BLaER1 (cell line): ENCODE data around the gene LMNTD1.
"Not testable (repeated sequence)": the region's sequence is repeated elsewhere in the genome, so short reads cannot be mapped to it uniquely, and the experiment has no call there.

Experiments
- H3K27ac ChIP-seq: shearing (Covaris generic); formaldehyde crosslinking; 2 replicates; pipeline ENCODE4 v1.8.1; 2022
- H3K27me3 ChIP-seq: shearing (Covaris generic); formaldehyde crosslinking; 2 replicates; pipeline ENCODE4 v1.8.1; 2022
- H3K36me3 ChIP-seq: shearing (Covaris generic); formaldehyde crosslinking; 2 replicates; pipeline ENCODE4 v1.8.1; 2022
- H3K4me1 ChIP-seq: shearing (Covaris generic); formaldehyde crosslinking; 2 replicates; pipeline ENCODE4 v1.8.1; 2022
- H3K4me2 ChIP-seq: shearing (Covaris generic); formaldehyde crosslinking; 2 replicates; pipeline ENCODE4 v1.8.1; 2022
- H3K4me3 ChIP-seq: shearing (Covaris generic); formaldehyde crosslinking; 2 replicates; pipeline ENCODE4 v1.8.1; 2022
- H3K9ac ChIP-seq: shearing (Covaris generic); formaldehyde crosslinking; 2 replicates; pipeline ENCODE4 v1.8.1; 2022
- H3K9me3 ChIP-seq: shearing (Covaris generic); formaldehyde crosslinking; 2 replicates; pipeline ENCODE4 v1.8.1; 2022
- H4K20me1 ChIP-seq: shearing (Covaris generic); formaldehyde crosslinking; 2 replicates; pipeline ENCODE4 v1.8.1; 2022
- Cebpa-rat ChIP-seq: shearing (Covaris generic); IDR thresholded peaks from 2 replicates; pipeline ENCODE4 v1.8.1; 2022

Gene LMNTD1

GRCh38 chr12:25495331-25496097, 57.6 kb downstream of the LMNTD1 start:
- Histone ChIP-seq H3K9me3 (peaks cover 16% of the 10 kb centered on the region), H4K20me1 (no peaks in the 10 kb centered on the region), H3K4me2 (no peak overlapping the region), H3K27me3 (no peaks in the 10 kb centered on the region), H3K27ac (no peak overlapping the region), H3K4me1 (no peaks in the 10 kb centered on the region), H3K36me3 (no peaks in the 10 kb centered on the region), H3K9ac (no peak overlapping the region), H3K4me3 (no peak overlapping the region)
- no peak for TF ChIP-seq Cebpa-rat

GRCh38 chr12:25494926-25495325, 58.2 kb downstream of the LMNTD1 start:
- Histone ChIP-seq H3K27me3 (no peaks in the 10 kb centered on the region), H3K9ac (no peak overlapping the region), H3K4me3 (no peak overlapping the region), H3K4me2 (no peak overlapping the region), H4K20me1 (no peaks in the 10 kb centered on the region), H3K27ac (no peak overlapping the region), H3K4me1 (no peaks in the 10 kb centered on the region), H3K36me3 (no peaks in the 10 kb centered on the region), H3K9me3 (peaks cover 16% of the 10 kb centered on the region)
- TF ChIP-seq Cebpa-rat, result no peak

GRCh38 chr12:25493682-25494081, 59.4 kb downstream of the LMNTD1 start:
- Histone ChIP-seq H3K9me3 (peaks cover 15% of the 10 kb centered on the region), H3K4me2 (no peak overlapping the region), H3K4me1 (no peaks in the 10 kb centered on the region), H3K9ac (no peak overlapping the region), H3K36me3 (no peaks in the 10 kb centered on the region), H3K27ac (no peak overlapping the region), H3K4me3 (no peak overlapping the region), H4K20me1 (no peaks in the 10 kb centered on the region), H3K27me3 (no peaks in the 10 kb centered on the region)
- TF ChIP-seq Cebpa-rat, result no peak

GRCh38 chr12:25491396-25492325, 61.4 kb downstream of the LMNTD1 start:
- Histone ChIP-seq H3K9me3 (no peaks in the 10 kb centered on the region), H3K4me3 (no peak overlapping the region), H3K4me2 (no peak overlapping the region), H3K27me3 (no peaks in the 10 kb centered on the region), H3K4me1 (no peaks in the 10 kb centered on the region), H3K9ac (no peak overlapping the region), H3K27ac (no peak overlapping the region), H3K36me3 (no peaks in the 10 kb centered on the region), H4K20me1 (no peaks in the 10 kb centered on the region)
- no peak for TF ChIP-seq Cebpa-rat

GRCh38 chr12:25488956-25489870, 63.9 kb downstream of the LMNTD1 start:
- not testable (repeated sequence) for H3K4me3 ChIP-seq, H3K9ac ChIP-seq, H4K20me1 ChIP-seq, H3K27me3 ChIP-seq, H3K4me1 ChIP-seq, H3K27ac ChIP-seq, H3K36me3 ChIP-seq, H3K9me3 ChIP-seq, H3K4me2 ChIP-seq

GRCh38 chr12:25482625-25483024, 70.5 kb downstream of the LMNTD1 start:
- H3K27ac ChIP-seq, result no peak overlapping the region
- no peaks in the 10 kb centered on the region for H3K27me3 ChIP-seq
- no peaks in the 10 kb centered on the region for H3K4me1 ChIP-seq
- no peaks in the 10 kb centered on the region for H3K9me3 ChIP-seq
- H3K4me3 ChIP-seq, result no peak overlapping the region
- TF ChIP-seq Cebpa-rat, result no peak
- H3K36me3 ChIP-seq, result no peaks in the 10 kb centered on the region
- no peak overlapping the region for H3K4me2 ChIP-seq
- H3K9ac ChIP-seq, result no peak overlapping the region
- no peaks in the 10 kb centered on the region for H4K20me1 ChIP-seq

- no peak overlapping the region for H3K4me2 ChIP-seq
- no peaks in the 10 kb centered on the region for H3K4me1 ChIP-seq
- H3K9me3 ChIP-seq, result no peaks in the 10 kb centered on the region
- H3K27me3 ChIP-seq, result no peaks in the 10 kb centered on the region
- no peak overlapping the region for H3K27ac ChIP-seq
- TF ChIP-seq Cebpa-rat, result no peak
- no peaks in the 10 kb centered on the region for H3K36me3 ChIP-seq
- no peak overlapping the region for H3K9ac ChIP-seq
- H3K4me3 ChIP-seq, result no peak overlapping the region
- H4K20me1 ChIP-seq, result no peaks in the 10 kb centered on the region
These were observed 72.9 kb downstream of the LMNTD1 start for GRCh38 chr12:25480145-25480544.

GRCh38 chr12:25477217-25477616, 75.9 kb downstream of the LMNTD1 start:
- Histone ChIP-seq H3K4me1 (no peaks in the 10 kb centered on the region), H3K36me3 (no peaks in the 10 kb centered on the region), H4K20me1 (no peaks in the 10 kb centered on the region), H3K27ac (no peak overlapping the region), H3K9ac (no peak overlapping the region), H3K27me3 (no peaks in the 10 kb centered on the region), H3K4me2 (no peak overlapping the region), H3K9me3 (no peaks in the 10 kb centered on the region), H3K4me3 (no peak overlapping the region)
- TF ChIP-seq Cebpa-rat, result no peak

GRCh38 chr12:25472453-25472852, 80.6 kb downstream of the LMNTD1 start:
- Histone ChIP-seq H3K4me1 (no peaks in the 10 kb centered on the region), H3K27ac (no peak overlapping the region), H3K4me2 (no peak overlapping the region), H3K9me3 (no peaks in the 10 kb centered on the region), H3K36me3 (no peaks in the 10 kb centered on the region), H3K27me3 (no peaks in the 10 kb centered on the region), H3K9ac (no peak overlapping the region), H4K20me1 (no peaks in the 10 kb centered on the region), H3K4me3 (no peak overlapping the region)
- no peak for TF ChIP-seq Cebpa-rat
